ENCODE data around the gene TMEM200B. TPM values are rescaled to one million over a fixed set of nuclear protein-coding genes. Genes with fewer than 3 reads are reported as not detected.

The TMEM200B gene
- polyA plus RNA-seq, 2 of the 4 experiments (the other 2 are of a cell fraction) = 0.08 to 0.37 TPM

- CTCF ChIA-PET = no interaction called here
- Histone ChIP-seq H3K27ac (no peak overlapping the region), H3K4me2 (no peak overlapping the region), H3K4me1 (no peaks in the 10 kb centered on the region), H3K9me3 (no peaks in the 10 kb centered on the region), H3K4me3 (no peak overlapping the region)
- ATAC-seq (no peak), DNase-seq (ENCODE audit: low read depth in 1 of 2, low spot score in 1 of 2) (no peak), FAIRE-seq (no peak)
- no peak for TF ChIP-seq KDM5A (IDR thresholded peaks at IDR 0.05)
- TF ChIP-seq MAFK (IDR thresholded peaks at IDR 0.05; ENCODE audit: partially characterized antibody) = no peak
- TF ChIP-seq USF2 (IDR thresholded peaks at IDR 0.05) = no peak
- no peak for TF ChIP-seq CHD2 (IDR thresholded peaks at IDR 0.05; ENCODE audit: low read length, partially characterized antibody)
- no peak for TF ChIP-seq MAX (IDR thresholded peaks at IDR 0.05)
- TF ChIP-seq RCOR1 (IDR thresholded peaks at IDR 0.05; ENCODE audit: low read depth, low read length) = no peak
- TF ChIP-seq BHLHE40 (IDR thresholded peaks at IDR 0.05; ENCODE audit: low read depth, low read length) = no peak
- TF ChIP-seq SREBF2 (IDR thresholded peaks at IDR 0.05) = no peak
- TF ChIP-seq HOXA7 (CRISPR knock-in tag; IDR thresholded peaks at IDR 0.05) = no peak
- no peak for TF ChIP-seq NR3C1 (IDR thresholded peaks at IDR 0.05)
- no peak for TF ChIP-seq HMGXB4 (CRISPR knock-in tag; IDR thresholded peaks at IDR 0.05; ENCODE audit: borderline replicate concordance)
- no peak for TF ChIP-seq RARB (CRISPR knock-in tag; IDR thresholded peaks at IDR 0.05)
- TF ChIP-seq HDAC2 (IDR thresholded peaks at IDR 0.05) = no peak
- TF ChIP-seq RAD21 (conservative IDR thresholded peaks at IDR 0.05 in 1 of 2, IDR thresholded peaks at IDR 0.05 in 1 of 2) = no peak
- TF ChIP-seq CEBPB (IDR thresholded peaks at IDR 0.05) = no peak
- TF ChIP-seq RNF2 (IDR thresholded peaks at IDR 0.05; ENCODE audit: borderline replicate concordance, low read depth) = no peak
- POLR2A ChIA-PET = no interaction called here
- WGBS (ENCODE audit: missing lambda C conversion rate) = 67% methylated on average over 2 of the region's 2 CpGs
These were observed 39.5 kb downstream of the TMEM200B start for GRCh38 chr1:29084196-29084521.

- Histone ChIP-seq H3K9me3 (no peaks in the 10 kb centered on the region), H3K4me1 (no peaks in the 10 kb centered on the region), H3K4me3 (no peak overlapping the region), H3K4me2 (no peak overlapping the region), H3K27ac (no peak overlapping the region)
- ATAC-seq (no peak), DNase-seq (ENCODE audit: low read depth in 1 of 2, low spot score in 1 of 2) (no peak), FAIRE-seq (no peak)
- CTCF ChIA-PET = no interaction called here
- TF ChIP-seq HOXB5 (CRISPR knock-in tag; IDR thresholded peaks at IDR 0.05) = no peak
- no peak for TF ChIP-seq TFCP2L1 (CRISPR knock-in tag; IDR thresholded peaks at IDR 0.05)
- no peak for TF ChIP-seq RNF2 (IDR thresholded peaks at IDR 0.05; ENCODE audit: borderline replicate concordance, low read depth)
- TF ChIP-seq HOXB13 (CRISPR knock-in tag; IDR thresholded peaks at IDR 0.05; ENCODE audit: low read depth) = no peak
- no peak for TF ChIP-seq MAFK (IDR thresholded peaks at IDR 0.05; ENCODE audit: partially characterized antibody)
- TF ChIP-seq CBX8 (IDR thresholded peaks at IDR 0.05) = no peak
- no peak for TF ChIP-seq NR3C1 (IDR thresholded peaks at IDR 0.05)
- TF ChIP-seq JUN (IDR thresholded peaks at IDR 0.05) = no peak
- TF ChIP-seq RARB (CRISPR knock-in tag; IDR thresholded peaks at IDR 0.05) = no peak
- TF ChIP-seq ZNF302 (CRISPR knock-in tag; IDR thresholded peaks at IDR 0.05) = no peak
- TF ChIP-seq PBX3 (IDR thresholded peaks at IDR 0.05) = no peak
- no peak for TF ChIP-seq RFX5 (IDR thresholded peaks at IDR 0.05)
- no peak for TF ChIP-seq SMC3 (IDR thresholded peaks at IDR 0.05)
- TF ChIP-seq KDM5A (IDR thresholded peaks at IDR 0.05) = no peak
- no peak for TF ChIP-seq SREBF2 (IDR thresholded peaks at IDR 0.05)
- no peak for TF ChIP-seq ZFP36 (IDR thresholded peaks at IDR 0.05; ENCODE audit: borderline replicate concordance, partially characterized antibody)
- no peak for TF ChIP-seq REST (IDR thresholded peaks at IDR 0.05)
- no peak for TF ChIP-seq RAD21 (conservative IDR thresholded peaks at IDR 0.05 in 1 of 2, IDR thresholded peaks at IDR 0.05 in 1 of 2)
- POLR2A ChIA-PET = no interaction called here
- 78% methylated on average over 3 of the region's 3 CpGs for WGBS (ENCODE audit: missing lambda C conversion rate)
These were observed 40.1 kb downstream of the TMEM200B start for GRCh38 chr1:29083317-29084195.

All from A549 (cell line).